Uterus (tissue), 2 donors: ENCODE results near the gene FXYD6.

Experiments used
- POLR2A ChIP-seq, 2 donors: fragments of 450-650 bp; IDR thresholded peaks; one replicate each; pipeline ENCODE4 v1.6.1; 2016; ENCODE audit warnings: antibody characterized with exemption in 2 of 2, mild to moderate bottlenecking in 1 of 2, moderate library complexity in 1 of 2
- TF ChIP-seq, protein P1 (sequence below), 4 experiments: fragments of 200-600 bp in 2 of 4; fragments of 450-650 bp in 2 of 4; sonication (generic) in 2 of 4; IDR thresholded peaks; one replicate each; pipeline ENCODE4 v1.5.1; 2016 to 2019; ENCODE audit warnings: antibody characterized with exemption in 4 of 4, mild to moderate bottlenecking in 2 of 4, moderate library complexity in 1 of 4

DNA sequence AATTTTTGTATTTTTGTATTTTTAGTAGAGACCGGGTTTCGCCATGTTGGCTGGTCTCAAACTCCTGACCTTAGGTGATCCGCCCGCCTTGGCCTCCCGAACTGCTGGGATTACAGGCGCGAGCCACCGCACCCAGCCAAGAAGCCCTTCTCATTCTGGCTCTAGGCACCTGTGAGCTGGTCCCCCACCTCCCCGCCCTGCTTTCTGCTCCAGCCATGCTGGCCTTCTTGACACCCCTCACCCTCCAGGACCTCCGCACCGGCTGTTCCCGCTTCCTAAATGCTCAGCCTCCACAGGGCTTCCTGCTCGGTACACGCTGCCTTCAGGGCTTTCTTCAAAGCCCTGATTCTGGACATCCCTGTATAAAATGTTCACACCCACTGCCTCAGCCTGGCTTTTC, 46.4 kb downstream of the FXYD6 start:
- TF ChIP-seq, protein P1, sequence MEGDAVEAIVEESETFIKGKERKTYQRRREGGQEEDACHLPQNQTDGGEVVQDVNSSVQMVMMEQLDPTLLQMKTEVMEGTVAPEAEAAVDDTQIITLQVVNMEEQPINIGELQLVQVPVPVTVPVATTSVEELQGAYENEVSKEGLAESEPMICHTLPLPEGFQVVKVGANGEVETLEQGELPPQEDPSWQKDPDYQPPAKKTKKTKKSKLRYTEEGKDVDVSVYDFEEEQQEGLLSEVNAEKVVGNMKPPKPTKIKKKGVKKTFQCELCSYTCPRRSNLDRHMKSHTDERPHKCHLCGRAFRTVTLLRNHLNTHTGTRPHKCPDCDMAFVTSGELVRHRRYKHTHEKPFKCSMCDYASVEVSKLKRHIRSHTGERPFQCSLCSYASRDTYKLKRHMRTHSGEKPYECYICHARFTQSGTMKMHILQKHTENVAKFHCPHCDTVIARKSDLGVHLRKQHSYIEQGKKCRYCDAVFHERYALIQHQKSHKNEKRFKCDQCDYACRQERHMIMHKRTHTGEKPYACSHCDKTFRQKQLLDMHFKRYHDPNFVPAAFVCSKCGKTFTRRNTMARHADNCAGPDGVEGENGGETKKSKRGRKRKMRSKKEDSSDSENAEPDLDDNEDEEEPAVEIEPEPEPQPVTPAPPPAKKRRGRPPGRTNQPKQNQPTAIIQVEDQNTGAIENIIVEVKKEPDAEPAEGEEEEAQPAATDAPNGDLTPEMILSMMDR (IDR thresholded peaks at IDR 0.05), result no peak
- no peak for TF ChIP-seq POLR2A (IDR thresholded peaks at IDR 0.05)
